ENCODE data around the gene SLC8A3.

Gene SLC8A3

GRCh38 chr14:70064136-70064865, 124.5 kb downstream of the SLC8A3 start:
- no peak for ATAC-seq
- no peak for DNase-seq

DNA sequence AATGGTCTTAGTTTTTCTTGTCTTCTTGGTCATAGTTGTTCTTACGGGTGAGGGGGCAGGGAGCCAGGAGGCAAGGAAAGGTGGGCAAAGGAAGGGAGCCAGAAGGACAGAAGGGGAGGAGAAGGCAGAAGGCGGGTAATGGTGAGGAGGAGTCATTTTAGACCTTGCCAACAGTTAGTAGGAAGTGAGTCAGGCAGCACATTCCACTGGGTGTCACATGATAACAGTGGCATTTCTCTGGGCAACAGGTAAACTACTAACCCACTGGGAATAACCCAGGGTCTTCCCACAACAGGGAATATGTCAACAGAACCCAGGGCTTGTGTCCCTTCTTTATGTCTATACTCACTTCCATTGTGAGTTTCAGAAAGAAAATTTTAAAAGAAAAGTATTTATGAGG, 127.6 kb downstream of the SLC8A3 start:
- no peak for ATAC-seq
- DNase-seq: no peak

DNA sequence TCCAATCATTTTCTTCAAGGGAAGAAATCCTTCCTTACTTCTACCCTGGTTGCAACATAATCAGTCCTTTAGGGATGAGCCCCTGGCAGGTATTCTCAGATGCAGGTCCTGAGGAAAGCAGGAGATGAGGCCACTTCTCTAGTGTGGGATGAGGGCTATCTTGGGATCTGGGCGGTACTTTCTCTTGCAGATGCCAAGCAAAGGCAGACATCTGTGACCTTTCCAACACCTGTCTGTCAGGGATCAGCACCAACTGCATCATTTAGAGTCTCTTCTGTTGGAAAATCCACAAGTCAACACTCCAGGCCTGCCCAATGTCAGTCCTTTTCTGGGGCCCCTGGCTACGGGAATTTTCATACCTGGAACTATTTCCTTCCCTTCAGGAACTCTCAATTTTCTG, 129.2 kb downstream of the SLC8A3 start:
- DNase-seq: no peak
- no peak for ATAC-seq

DNA sequence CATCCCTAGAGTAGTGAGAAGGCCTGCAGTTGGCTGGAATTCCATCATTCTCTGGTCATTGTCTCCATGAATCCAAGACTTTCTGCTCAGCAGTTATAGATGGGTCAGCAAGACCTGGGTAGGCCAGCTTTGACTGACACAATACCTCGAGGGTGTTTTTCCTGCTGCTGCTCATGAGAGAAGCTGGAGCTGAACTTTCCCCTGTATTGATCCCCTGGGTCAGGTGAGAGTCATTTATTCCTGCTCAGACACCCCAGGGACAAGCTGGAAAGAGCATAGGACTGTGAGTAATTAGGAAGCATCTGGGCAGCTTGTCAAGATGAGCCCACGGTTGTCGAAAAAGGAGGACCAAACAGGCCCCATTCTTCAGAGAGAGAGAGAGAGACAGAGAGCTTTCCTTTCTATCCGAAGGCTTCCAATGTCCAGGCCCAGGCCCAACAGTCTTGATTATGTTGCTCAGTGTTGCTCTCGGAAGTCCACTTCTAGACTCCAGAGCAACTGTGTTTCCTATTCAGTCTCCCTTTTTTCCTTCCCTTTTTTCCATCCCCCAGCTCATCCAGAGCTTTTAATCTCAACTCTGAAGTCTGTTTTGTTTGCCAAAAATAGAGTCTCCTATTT, 131.1 kb downstream of the SLC8A3 start:
- no peak for DNase-seq
- ATAC-seq: no peak

DNA sequence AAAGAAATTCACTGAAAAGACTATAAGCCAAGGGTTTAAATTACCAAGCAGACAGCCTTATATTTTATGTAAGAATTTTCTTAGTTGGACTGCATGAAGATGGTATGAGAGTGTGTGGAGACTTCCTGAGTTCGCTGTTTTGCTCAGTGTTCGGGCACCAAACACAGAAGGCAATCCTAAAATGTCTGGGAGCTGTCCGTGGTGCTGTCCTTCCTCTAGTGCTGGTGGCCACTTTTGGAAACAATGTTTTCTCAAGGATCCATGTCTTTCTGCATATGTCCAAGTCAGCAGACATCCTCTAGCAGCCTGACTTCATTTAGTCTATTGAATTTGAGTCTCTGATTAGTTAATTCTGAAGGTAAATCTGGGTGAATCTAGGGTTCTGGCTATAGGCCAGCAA, 135.8 kb downstream of the SLC8A3 start:
- peak; percentile 32 for DNase-seq
- no peak for ATAC-seq

- no peak for ATAC-seq
- DNase-seq: no peak
These were observed 138.6 kb downstream of the SLC8A3 start for GRCh38 chr14:70050136-70050535.

GRCh38 chr14:70049605-70050004, 139.1 kb downstream of the SLC8A3 start:
- DNase-seq: no peak
- no peak for ATAC-seq

DNA sequence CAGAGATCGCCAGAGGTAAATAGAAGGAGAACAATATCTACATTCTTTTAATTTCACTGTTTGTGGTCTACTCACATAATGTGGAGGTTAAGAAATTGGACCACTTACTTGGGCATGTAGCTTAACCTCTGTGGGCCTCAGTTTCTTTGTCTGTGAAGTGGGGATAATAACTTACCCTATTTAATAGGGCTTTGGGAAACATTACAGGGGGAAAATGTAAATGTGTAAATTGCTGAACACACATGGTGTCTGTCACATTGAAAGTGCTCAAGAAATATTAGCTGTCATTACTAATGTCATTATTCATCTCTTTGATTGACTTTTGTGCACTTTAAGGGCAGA, 140.5 kb downstream of the SLC8A3 start:
- no peak for DNase-seq
- ATAC-seq: no peak

DNA sequence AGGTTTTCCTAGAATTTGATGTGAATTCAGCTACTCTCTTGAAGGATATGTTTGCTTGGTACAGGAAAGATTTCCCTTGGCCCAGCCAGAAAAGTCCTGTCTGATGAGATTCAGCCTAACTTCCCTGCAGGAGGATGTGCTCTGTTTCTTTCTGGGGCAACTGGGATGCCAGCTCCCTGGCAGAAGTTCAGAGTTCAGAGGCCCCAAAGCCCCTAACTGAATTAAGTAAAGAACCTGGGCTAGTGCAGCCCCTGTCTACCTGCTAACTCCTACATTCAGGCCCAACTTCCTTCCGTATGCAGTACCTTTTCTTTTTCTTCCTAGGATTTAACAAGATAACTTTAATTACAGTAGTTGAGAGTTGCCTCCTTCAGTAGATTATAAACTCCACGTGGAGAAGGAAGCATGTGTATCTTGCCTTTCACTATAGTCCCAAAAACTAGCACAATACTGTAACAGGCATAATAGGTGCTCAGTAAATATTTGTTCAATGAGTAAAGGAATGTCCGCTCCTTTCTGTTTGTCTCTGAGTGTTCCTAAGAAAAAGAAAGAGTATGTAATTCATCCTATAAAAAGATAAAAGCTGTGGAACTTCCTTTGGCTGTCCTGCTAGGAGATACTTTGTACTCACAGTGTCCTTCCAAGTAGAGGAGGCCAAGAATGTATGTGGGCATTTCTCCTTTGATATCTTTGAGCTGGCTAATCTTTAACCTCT, 141.0 kb downstream of the SLC8A3 start:
- DNase-seq (no peak), ATAC-seq (no peak)

DNA sequence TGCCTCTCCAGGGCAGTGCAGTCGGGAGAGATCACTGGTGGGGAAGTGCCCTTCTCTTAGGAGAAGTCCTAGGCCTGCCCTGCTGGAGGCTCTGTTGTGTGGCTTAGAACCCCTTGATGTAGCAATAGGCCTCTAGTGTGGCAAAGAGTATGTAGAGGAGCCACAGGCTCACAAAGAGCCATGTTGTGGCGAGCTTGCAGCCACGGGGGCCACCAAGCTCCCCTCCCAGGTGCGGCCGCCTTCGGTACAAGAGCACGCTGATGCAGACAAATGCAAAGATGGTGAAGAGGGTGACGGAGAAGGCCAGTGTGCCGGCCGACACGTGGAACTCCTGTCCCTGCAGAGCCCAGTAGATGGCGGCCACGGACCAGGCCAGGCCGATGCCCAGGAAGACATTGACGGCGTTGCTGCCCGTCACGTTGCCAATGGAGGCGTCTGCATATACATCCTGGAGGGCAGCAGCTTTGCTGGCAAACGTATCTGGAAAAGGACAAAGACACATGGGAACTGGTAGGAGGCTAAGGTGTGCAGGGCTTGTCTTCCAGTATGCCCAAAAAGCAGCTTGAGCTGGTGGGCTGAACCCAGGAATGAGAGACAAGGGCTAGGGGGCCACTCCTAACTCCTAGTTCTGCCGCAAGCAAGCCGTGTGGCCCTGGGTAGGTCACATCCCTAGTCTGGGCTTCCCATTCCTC, 142.8 kb downstream of the SLC8A3 start:
- DNase-seq (peak; percentile 36), ATAC-seq (no peak)

DNA sequence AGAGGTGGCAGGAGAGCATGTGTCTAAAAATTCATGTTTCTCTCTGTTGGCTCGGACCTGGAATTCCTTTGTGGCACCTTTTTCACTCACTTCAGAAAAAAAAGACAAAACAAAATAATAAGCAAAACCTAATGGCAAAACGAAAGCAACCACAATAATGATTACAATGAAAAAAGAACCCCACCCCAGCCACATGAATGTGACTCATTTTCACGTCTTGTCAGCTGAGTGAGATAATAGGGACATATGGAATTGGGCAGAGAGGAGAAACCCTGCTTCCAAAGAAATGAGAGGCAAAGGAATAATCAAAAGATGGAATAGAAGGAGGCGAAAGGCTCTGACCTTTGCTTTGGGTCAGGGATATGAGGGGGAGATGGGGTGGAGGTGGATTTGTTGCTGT, 143.4 kb downstream of the SLC8A3 start:
- no peak for ATAC-seq
- DNase-seq: no peak

- DNase-seq (no peak), ATAC-seq (no peak)
These were observed 145.8 kb downstream of the SLC8A3 start for GRCh38 chr14:70043001-70043400.

DNA sequence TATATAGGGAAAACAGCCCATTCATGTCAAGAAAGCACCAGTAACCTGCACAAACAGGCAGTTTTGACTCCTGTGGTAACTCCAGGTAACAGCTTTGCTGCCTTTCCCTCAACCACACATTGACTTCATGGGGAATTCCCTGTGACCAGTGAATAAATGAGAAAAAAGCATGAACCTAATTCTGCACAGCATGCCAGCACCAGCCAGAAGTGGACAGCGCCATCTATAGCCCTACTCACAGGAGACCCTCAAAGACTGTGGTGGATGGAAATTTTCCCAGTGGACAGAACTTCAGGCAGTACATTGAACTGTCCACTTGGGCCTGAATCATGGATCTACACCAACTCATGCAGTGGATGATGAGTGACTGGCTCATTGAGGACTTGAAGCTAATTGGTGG, 152.1 kb downstream of the SLC8A3 start:
- DNase-seq (no peak), ATAC-seq (no peak)

- no peak for ATAC-seq
- no peak for DNase-seq
These were observed 154.5 kb downstream of the SLC8A3 start for GRCh38 chr14:70034257-70034656.

GRCh38 chr14:70033561-70033960, 155.2 kb downstream of the SLC8A3 start:
- DNase-seq (no peak), ATAC-seq (no peak)

GRCh38 chr14:70033116-70033515, 155.6 kb downstream of the SLC8A3 start:
- ATAC-seq: no peak
- no peak for DNase-seq

- DNase-seq (no peak), ATAC-seq (no peak)
These were observed 156.3 kb downstream of the SLC8A3 start for GRCh38 chr14:70032447-70032846.

GRCh38 chr14:70032016-70032415, 156.7 kb downstream of the SLC8A3 start:
- no peak for DNase-seq
- ATAC-seq: no peak

DNA sequence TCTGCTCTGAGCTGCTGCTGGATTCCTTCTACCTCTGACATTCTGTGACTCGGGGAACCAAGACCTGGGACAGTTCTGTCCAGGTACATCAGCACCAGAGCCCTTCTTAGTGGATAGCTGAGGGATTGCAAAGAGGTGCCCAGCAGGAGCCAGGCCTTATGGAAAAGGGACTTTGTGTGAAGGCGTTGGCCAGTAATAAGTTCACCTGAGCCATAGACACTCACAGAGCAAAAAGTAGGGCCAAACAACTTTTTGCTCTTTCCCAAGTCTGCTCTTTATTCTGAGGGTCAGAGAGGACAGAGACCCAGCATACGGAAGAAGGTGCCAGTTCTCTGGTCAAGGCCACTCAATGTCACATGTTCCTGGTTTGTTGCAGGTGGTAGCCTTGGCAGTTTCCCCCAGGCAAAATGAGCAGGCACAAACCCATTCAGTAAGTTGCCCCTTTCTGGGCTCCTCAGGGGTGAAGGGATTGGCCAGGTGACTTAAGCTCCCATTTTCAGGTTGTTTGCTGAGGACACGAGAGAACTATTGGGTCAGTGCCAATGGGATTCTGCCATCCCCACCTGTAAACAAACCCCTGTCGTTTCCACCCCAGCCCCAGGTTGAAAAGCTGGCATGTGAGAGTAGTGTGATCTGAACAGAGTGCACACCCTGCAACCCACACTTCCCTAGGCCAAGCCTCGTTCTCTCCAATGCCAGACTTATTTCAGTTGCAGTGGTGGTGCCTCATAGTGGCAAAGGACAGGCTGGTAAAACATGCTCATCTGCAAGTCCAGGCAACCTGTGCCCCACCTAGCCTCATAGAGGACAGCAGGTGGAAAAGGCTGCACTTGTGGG, 159.2 kb downstream of the SLC8A3 start:
- ATAC-seq (no peak), DNase-seq (no peak)

- ATAC-seq (peak; percentile 77), DNase-seq (peak; percentile 84)
These were observed 160.8 kb downstream of the SLC8A3 start for GRCh38 chr14:70027785-70028428.

GRCh38 chr14:70023871-70024270, 164.9 kb downstream of the SLC8A3 start:
- ATAC-seq: no peak
- no peak for DNase-seq

Measured in stimulated activated naive CD8-positive, alpha-beta T cell treated with anti-CD3 and anti-CD28 coated beads, Interleukin-15, Interleukin-2, amounts not matched to agents 100 U/mL and 50 U/mL, for 24 hours (primary cell).